Measurements from ENCODE around the gene PPP4R2.

PPP4R2 gene

DNA sequence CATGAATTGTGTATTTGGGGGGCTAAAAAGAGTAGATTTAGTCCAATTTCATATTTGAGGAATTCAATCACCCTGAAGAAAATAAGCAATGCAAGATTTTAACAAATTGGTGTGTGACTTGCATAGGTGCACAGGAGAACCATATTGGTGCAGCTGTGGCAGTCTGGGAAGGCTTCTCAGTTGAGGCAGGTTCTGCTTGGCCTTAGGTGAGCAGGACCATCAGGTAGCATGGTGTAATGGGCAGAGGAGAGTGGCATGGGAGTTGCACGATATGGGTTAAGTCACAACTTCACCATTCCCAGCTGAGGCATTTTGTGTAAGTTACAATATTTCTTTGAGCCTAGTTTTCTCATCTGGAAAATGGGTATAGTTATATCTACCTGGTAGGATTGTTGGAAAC, 75.3 kb downstream of the PPP4R2 start:
- no peak for DNase-seq

DNA sequence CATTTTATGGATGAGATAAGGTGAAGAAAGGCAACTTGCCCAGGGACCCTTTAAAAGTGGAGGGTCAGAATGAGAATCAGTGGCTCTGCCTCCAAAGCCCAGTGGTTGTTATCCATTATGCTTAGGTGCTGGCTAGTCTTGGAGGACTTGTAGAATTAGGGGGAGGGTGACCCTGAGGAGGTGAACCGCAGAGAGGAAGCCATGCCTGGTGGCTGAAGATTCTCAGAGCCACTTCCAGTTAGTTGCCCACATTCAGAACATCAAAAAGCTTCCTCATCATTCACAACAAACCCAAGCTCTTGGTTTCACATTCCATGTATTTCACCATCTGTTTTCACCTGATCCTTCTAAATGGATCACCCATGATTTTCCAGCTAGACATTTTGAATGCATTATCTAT, 76.0 kb downstream of the PPP4R2 start:
- DNase-seq = no peak

DNA sequence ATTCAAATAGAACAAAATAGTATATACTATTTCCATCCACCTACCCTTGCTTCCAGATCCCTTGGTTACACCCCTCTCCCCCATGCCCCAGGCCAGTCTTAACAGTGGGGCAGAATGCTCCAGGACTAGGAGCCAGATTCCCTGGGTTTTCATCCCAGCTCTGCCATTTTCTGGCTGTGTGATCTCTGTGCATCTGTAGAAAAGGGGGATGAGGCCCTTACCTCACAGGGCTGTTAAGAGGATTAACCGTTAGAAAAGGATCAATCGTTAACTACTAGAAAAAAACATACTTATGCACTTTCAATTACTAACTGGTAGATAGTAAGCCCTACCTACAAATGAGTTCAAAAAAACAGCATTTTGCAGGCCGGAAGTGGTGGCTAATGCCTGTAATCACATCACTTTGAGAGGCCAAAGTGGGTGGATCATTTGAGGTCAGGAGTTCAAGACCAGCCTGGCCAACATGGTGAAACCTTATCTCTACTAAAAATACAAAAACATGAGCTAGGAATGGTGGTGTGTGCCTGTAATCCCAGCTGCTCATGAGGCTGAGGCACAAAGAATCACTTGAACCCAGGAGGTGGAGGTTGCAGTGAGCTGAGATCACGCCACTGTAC, 76.6 kb downstream of the PPP4R2 start:
- no peak for DNase-seq

DNA sequence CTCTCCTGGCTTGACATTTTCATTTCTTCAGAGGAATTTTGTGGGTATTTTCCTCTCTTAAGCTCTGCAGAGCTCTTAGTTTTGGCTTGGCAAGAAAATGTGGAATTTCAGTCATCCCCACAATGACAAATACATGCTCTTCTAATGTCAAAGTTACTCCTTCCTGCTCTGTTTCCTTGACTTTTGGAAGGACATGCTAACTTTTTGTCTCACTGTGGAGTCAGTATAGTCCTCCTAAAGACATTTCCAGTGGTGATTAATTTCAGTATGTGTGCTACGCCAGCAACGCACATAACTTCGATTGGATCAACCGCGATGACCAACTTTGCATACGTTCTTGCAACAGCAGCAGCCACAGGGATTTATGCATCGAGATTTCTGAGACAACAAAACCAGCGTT, 78.2 kb downstream of the PPP4R2 start:
- no peak for DNase-seq

DNA sequence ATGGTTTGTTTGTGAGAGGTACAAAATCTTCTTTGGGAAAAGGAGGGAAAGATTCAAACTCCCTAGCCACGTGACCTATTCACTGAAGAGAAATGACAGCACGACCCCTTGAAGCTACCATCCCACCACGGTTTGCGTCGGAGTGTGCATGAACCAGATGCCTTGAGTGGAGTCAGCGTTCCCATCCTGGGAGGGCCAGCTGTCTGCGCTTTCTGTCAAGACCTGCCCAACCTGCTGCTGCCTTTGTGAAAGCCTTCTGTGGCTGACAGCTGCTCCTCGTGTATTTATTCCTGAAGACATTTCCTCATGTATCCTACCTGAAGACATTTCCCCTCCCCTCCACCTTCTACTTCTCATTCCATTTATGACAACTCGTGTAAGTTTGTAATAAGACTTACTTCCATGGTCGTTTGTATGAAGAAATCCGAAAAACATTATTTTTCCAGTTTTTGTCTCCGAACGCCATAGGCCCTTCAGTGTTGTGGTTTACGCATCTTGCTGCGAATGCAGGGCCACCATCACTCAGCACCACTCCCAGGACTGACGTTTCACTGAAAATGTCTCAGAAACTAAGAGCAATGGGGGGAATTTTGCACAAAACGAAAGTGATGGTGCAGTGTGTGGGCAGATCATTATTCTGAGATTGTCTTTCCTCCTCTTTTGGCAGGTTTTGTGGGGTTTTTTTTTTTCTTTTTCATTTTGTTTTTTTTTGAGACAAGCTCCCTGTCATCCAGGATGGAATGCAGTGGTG, 83.8 kb downstream of the PPP4R2 start:
- DNase-seq = no peak

DNA sequence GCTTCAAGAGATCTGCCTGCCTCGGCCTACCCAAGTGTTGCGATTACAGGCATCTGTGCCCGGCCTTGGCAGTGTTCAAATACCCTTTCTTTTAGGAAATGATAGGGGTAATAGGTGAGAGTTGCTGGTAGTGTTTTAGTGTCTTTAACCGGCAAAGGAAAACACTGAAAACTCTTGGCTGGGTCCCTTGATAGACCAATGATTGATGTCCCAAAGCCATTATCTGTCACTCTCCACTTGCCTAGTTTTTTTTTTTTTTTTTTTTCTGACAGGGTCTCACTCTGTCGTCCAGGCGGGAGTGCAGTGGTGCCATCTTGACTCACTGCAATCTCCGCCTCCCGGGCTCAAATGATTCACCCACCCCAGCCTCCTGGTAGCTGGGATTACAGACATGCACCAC, 84.5 kb downstream of the PPP4R2 start:
- DNase-seq = no peak

DNA sequence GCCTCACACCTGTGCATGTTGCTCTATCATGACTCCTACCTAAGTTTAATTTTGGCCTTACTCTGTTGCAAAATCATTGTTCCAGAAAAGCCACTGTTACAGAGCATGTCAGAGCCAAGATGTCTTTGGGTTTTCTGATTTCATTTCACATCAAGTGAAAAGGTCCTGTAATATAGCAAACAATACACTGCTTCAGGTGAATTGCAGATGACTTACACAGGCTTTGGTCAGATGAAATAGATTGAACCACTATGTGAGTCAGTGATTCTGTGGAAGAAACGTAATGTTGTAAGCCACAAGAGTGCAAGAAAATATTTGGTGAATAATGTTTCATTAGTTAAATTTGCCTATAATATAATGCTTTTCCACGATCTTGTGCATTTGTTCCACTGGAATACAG, 87.6 kb downstream of the PPP4R2 start:
- no peak for DNase-seq

DNA sequence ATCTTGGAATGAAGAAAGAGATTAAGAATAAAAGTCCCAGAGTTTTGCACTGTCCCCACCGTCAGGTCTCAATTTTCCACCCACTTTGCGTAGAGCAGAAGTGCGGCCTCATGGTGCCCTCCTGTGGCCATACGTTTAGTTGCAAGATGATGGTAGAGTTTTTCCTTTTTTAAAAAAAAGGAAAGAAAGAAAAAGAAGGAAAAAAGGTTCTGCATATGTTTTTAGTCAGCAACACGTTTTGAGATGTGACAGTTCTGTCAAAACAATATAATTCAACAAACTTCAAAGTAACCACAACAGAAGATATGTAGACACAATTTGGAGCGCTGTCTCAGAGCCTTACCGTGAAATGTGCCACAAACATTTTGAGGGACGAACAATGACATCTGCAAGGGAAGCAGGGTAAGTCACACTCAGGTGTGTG, 89.5 kb downstream of the PPP4R2 start:
- peak; percentile 57 for DNase-seq

DNA sequence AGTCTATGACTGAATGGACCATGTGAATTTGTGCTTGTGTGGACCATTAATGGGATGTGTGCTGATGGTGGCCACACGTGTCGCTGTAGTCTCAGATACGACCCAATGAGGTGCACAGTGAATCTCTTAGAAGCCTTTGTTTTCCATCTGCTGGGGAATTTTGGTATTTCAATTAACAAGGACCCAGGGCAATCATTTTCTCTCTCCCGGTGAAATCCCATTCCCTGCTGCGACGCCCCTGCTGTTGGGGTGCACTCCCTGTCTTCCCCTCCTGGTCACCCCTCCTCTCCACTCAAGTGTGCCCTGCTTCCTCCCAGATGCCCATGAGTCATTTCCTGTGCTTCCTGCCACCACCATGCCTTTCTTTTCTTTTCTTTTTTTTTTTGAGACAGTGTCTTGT, 97.5 kb downstream of the PPP4R2 start:
- no peak for DNase-seq

DNA sequence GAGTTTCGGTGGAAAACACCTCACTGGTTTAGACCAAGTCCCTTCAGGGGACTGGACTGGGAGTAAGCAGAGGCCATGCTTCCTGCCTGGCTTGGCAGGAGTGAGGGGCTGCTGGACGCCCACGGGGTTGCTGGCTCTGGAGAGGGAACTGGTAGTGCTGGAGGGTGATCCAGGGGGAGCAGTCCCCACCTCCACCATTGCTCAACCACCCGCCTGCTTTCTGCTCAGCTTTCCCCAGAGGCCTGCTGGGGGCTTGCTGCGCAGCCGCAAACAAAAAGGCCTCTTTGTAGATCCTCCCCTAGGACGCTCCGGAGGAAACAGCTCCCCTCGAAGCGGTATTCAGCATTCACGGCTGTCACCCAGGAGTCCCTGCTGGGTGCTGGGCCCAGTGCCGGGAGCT, 98.3 kb downstream of the PPP4R2 start:
- no peak for DNase-seq

DNA sequence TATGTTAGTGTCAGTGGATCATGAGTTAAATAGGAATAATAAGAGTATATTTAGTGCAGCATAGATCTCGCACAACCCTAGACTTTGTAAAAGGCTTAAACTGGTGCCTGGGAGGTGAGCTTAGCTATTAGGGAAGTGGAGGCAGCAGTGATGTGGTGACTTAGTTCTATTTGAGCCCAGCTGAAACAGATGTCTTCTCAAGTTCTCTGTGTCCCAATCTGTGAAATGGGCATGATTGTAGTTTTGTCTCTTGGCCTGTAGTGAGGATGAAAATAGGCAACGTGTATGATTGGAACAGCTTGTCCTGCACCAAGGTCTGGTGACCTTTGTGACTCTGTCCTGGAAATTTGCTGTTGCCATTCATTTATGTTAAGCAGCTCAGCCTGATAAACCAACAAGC, 99.6 kb downstream of the PPP4R2 start:
- DNase-seq = no peak

DNA sequence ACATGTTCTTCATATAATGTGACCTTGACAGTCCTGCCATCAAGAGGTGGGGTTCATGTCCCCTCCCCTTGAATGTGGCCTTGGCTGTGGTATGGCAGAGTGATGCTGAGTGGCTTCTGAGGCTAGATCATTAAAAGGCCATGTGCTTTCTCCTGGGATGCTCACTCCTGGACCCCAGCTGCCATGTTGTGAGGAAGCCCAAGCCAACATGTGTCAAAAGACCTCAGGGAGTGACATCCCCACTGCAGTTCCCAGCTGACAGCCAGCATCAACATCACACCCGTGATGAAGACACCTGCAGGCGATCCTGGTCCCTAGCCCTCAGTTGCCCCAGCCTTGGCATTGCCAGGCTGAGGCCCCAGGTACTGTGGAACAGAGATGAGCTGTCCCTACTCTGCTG, 101.4 kb downstream of the PPP4R2 start:
- no peak for DNase-seq

DNA sequence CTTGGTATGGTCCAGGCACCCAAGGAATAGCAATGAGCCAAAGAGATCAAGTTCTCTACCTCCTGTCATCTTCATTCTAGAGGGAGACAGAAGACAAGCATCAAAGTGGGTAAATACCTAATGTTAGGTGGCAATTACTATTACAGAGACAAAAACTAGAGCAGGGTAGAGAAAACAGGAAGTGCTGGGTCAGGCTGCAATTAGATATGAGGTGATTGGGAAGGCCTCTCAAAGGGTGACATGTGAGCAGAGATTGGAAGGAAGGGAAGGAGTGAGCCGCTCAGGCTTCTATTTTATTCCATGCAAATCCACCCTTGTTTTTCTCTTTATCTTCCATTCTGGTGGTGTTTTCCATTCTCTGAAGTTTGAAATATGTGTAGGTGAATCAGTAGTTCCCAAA, 102.3 kb downstream of the PPP4R2 start:
- DNase-seq = no peak

DNA sequence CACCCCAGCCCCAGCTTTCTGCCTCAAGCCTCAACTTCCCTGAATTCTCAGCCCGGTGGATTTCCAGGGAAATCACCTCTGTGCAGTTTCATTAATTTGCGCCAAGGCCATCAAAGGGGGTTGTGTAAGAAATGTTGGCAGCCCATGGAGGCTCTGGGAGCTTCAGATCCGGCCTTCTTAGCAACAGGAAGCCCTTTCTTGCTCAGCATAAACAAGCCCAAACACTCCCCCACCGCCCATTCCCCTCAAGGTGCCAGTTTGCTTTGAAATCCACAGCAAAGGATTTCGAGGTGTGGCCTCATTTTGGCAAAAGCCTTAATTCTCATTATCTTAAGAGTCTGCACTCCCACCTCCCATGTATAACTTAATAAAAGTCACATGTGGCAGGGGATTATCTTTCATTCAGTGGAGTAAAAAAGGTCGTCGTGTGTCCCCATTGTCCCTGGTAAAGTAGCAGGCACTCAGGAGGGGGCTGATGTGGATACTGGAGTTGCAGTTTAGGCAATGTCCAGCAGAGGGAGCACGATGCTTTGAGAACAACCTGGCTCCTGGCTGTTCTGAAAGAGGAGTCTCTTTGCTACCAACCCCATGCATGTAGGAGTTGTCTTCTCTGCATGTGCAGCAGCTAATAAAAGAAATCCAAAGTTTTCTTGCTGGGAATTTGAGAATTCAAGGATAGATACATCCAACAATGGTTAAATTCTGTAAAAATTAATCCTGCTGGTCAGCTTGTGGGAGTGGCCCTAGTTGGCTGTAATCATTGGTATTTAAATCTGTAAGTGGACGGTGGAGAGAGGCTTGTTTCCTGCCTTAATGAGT, 104.3 kb downstream of the PPP4R2 start:
- peak; percentile 65 for DNase-seq

DNA sequence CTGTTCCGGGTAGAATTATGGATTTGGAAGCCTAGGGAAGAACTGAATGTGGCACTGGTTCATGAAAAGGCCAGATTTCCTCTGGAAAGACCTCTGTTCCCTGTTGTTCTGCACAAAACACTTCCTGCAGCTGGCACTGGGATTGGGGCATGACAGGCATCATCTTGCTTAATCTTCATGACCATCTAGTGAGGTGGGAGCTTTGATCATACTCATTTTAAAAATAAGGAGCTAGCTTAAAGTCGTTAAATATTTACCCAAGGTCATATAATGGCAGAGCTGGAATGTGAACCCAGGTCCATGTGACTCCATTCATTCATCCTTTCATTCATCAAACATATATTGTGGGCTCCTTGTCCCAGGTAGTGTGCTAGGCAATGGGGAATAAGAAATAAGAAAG, 105.3 kb downstream of the PPP4R2 start:
- no peak for DNase-seq

DNA sequence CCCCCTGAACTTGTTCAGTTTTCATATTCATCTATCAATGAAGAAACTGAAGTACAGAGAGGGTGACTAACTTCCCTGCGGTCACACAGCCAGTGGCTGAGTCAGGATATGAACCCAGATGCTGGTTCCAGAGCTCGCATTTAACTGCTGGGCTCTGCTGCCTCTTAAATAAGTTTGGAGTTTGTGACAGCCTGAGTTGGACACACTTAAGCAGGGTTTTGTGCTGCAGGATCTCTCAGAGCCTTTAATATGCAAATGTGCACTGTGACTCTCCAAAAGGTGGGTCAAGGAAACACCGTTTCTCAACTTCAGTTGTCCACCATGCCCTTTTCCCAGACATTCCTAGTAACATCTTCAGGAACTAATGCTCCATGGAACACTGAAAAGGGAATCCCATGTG, 110.6 kb downstream of the PPP4R2 start:
- no peak for DNase-seq

DNA sequence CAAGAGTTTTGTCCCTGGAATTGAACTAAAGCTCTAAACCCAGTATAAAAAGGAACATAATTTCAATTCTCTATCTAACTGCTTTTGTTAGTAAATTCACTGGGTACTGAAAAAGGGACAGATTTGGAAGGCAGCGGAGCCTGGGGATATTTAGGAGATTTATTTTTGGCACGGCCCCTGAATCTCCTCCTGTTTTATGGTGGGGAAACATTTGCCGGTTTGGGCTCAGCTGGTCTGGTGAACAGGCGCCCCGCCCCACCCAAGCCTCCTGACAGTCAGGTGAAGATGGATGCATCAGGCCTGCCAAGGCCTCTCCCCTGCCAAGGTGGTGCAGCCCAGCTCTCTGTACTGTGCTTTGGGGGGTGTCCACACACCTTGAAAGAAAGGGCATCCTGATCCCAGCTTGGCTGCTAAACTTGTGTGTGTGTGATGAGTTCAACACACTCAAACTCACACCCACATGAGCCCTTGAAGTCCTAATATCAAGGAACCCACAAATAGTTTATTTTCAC, 111.1 kb downstream of the PPP4R2 start:
- no peak for DNase-seq

DNA sequence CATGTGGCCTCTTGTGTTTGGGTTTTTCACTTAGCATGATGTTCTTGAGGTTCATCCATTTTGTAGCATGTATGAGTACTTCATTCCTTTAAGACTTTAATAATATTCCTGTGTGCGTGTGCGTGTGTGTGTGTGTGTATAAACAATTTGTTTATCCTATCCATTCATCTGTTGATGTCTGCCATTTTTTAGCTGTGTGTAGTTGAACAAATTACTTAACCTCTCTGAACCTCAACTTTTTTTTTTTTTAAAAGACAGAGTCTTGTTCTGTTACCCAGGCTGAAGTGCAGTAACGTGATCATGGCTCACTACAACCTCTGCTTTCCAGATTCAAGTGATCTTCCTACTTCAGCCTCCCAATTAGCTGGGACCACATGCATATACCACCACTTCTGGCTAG, 112.1 kb downstream of the PPP4R2 start:
- no peak for DNase-seq

DNA sequence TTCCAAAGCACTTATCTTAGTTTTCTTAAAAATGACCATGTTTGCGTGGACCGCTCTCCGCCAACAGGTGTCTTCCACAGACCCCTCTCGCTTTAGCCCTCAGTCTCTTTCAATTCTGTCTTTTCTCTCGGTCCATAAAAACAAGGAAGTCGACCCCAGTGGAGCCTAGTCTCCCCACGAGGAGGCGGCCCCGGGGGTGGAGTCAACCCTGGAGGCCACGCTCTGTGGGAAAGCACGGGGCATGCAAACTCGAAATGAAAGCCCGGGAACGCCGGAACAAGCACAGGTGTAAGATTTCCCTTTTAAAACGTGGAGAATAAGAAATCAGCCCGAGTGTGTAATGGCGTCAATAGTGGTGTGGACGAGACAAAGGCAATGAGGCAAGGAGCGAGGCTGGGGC, 113.9 kb downstream of the PPP4R2 start:
- DNase-seq = no peak

DNA sequence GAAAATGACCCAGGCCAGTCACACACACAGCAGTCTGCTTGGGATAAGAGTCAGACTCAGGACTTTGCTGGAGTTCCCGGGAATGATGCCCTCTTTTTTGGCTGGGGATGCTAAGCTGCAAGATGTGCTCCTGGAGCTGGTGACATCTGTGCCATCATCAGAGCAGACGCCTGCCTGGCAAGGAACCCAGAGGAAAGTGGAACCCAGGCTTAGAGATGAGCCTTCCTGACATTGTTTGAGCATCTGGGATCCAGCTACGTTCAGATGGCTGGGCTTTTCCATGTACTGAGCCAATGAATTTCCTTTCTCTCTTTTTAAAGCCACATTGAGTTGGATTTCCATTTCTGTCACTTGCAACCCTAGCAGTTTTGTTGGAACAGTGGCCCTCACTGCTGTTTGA, 118.1 kb downstream of the PPP4R2 start:
- DNase-seq = no peak

DNA sequence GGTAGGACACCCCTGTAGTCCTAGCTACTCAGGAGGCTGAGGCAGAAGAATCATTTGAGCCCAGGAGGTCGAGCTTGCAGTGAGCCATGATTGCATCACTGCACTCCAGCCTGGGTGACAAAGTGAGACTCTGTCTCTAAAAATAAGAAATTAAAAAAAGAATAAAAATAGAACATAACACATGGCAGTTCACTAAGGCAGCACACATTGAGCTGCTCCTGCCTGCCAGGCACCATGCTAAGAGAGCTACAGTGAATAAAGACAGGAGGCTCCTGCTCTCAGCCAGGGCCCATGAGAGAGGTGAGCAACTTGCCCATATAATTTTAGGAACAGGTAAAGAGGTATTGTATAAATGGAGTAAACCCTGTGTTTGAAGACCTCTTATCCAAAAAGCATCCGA, 119.2 kb downstream of the PPP4R2 start:
- no peak for DNase-seq
